T follicular helper cell (primary cell): ENCODE results near the gene FTH1.

Source experiments
- DNase-seq: peaks from one replicate; pipeline ENCODE4 v3.0.0-alpha.2; 2020; ENCODE audit warnings: low read depth

FTH1 gene

DNA sequence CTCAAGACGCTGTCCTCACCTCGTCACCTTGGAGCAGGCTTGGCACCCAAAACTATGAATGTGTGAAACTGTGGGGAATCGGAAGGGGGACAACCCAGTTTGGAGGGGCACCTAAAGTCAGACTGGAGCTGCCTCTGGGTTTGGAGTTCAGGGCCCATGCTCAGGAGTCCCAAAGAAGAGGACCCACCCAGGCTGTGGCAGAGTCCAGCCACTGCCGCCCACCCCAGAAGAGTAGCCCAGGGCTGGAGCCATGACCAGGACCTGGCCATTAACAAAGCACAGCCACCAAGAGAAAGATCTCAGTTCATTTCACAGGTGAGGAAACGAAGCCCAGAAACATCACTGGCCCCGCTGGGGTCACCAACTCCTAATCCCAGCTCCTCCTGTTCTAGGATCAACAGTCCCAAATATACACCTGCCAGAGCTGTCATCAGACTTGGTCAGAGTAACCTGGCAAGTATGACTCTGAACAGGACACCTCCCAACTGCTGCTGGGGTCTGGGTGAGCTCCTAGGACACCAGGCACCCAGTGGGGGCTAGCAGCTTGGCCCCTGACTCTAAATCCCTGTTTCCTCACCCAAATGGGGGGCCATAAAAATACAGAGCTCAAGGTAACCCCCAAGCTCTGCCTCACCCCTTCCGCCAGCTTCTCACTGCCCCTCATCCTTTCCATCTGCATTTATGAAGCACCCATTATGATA, 52.8 kb downstream of the FTH1 start:
- no peak for DNase-seq
